C4-2B (cell line): Measurements from ENCODE around the gene KLK10.
"Not testable (repeated sequence)": the region's sequence is repeated elsewhere in the genome, so short reads cannot be mapped to it uniquely, and the experiment has no call there.

Experiments
- H3K27ac ChIP-seq: fragments of 450-650 bp; 2 replicates; pipeline ENCODE4 v1.5.1; 2017
- ZFX ChIP-seq: fragments of 450-650 bp; IDR thresholded peaks from 2 replicates; pipeline ENCODE4 v1.6.1; 2017
- TF ChIP-seq, protein P1 (sequence below): fragments of 450-650 bp; conservative IDR thresholded peaks from 2 replicates; pipeline ENCODE4 v1.5.1; 2017; ENCODE audit warnings: mild to moderate bottlenecking

The KLK10 gene

GRCh38 chr19:51000981-51001380 is 18.5 kb downstream of the KLK10 start:
- TF ChIP-seq ZFX: no peak
- TF ChIP-seq, protein P1, sequence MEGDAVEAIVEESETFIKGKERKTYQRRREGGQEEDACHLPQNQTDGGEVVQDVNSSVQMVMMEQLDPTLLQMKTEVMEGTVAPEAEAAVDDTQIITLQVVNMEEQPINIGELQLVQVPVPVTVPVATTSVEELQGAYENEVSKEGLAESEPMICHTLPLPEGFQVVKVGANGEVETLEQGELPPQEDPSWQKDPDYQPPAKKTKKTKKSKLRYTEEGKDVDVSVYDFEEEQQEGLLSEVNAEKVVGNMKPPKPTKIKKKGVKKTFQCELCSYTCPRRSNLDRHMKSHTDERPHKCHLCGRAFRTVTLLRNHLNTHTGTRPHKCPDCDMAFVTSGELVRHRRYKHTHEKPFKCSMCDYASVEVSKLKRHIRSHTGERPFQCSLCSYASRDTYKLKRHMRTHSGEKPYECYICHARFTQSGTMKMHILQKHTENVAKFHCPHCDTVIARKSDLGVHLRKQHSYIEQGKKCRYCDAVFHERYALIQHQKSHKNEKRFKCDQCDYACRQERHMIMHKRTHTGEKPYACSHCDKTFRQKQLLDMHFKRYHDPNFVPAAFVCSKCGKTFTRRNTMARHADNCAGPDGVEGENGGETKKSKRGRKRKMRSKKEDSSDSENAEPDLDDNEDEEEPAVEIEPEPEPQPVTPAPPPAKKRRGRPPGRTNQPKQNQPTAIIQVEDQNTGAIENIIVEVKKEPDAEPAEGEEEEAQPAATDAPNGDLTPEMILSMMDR: no peak
- H3K27ac ChIP-seq: no peak overlapping the region

- no peak overlapping the region for H3K27ac ChIP-seq
- TF ChIP-seq, protein P1: no peak
- no peak for TF ChIP-seq ZFX
Observed at GRCh38 chr19:51000426-51000825, 19.1 kb downstream of the KLK10 start.

DNA sequence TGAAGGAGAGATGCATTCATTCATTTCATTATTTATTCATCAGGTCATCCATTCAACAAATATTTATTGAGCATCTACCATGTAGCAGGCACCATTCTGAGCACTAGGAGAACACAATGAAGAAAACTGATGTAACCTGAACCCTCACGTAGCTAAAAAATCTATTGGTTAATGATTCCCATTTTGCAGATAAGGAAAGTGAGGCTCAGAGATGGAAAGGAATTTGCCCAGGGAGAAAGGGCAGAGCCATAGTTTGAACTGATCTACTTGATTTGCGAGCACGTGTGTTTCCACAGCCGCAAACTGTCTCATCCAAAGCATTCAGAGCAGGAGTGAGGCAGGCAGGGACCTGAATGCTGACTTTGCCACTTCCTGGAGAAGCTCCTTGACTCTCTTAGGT is 20.8 kb downstream of the KLK10 start:
- no peak overlapping the region for H3K27ac ChIP-seq
- no peak for TF ChIP-seq ZFX
- TF ChIP-seq, protein P1: no peak

DNA sequence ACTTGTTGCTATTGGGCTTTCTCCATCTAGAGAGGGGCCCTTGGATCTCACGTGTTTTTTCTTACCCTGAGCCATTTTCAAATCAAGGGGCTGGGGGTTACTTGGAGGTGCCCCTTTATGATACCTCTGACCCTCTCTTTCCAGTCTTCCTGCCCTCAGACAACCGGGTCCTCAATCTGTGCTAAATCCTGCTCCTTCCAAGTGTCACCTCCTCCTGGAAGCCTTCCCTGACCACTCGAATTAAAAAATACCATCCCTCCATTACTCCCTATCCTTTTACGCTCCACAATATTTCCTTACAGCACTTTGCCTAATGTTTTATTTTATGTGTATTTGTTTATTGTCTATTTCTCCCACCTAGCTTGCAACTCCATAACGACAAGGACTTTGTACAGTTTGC is 21.4 kb downstream of the KLK10 start:
- TF ChIP-seq ZFX: no peak
- TF ChIP-seq, protein P1: no peak

DNA sequence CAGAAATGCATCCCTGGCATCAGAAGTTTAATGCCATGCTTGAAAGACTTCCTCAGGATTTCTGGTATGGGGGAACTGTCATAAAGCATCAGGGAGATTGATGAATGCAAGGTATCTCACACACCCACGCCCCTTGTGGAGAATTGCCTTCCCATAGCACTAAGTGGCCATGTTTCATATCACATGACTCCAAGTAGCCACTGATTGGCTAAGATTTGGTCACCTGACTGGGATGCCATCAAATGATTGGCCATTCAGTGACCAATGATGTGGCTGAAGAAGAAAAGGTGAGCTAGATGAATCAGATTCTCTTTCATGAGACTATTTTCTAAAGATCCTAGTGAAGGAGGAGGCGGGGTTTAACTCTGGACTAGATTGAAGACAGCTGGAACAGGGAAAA is 25.4 kb downstream of the KLK10 start:
- no peak overlapping the region for H3K27ac ChIP-seq
- TF ChIP-seq, protein P1: no peak
- no peak for TF ChIP-seq ZFX

More for the DNA sequence above, 21.4 kb downstream of the KLK10 start:
- no peak overlapping the region for H3K27ac ChIP-seq

GRCh38 chr19:50992666-50993035 is 26.9 kb downstream of the KLK10 start:
- no peak overlapping the region for H3K27ac ChIP-seq
- TF ChIP-seq ZFX: no peak
- TF ChIP-seq, protein P1: no peak

GRCh38 chr19:50984416-50984815 is 35.1 kb downstream of the KLK10 start:
- not testable (repeated sequence) for H3K27ac ChIP-seq

- TF ChIP-seq ZFX: no peak
- TF ChIP-seq, protein P1: no peak
Observed at GRCh38 chr19:50983625-50984292, 35.8 kb downstream of the KLK10 start, which contains the start of gene KLK7. Gene KLK7, minus strand, starts transcription at chr19:50983917. Its CDS starts 1,518 bp downstream, at chr19:50982399.

More at GRCh38 chr19:50983625-50984292, 35.8 kb downstream of the KLK10 start, which contains the start of gene KLK7:
- no peak within 1 kb of the TSS for H3K27ac ChIP-seq
